ENCODE results near the gene ELL. TPM values are rescaled to one million over a fixed set of nuclear protein-coding genes. Genes with fewer than 3 reads are reported as not detected.

The ELL gene
- polyA plus RNA-seq, 3 donors = 12.2 to 35.3 (median 12.6) TPM

DNA sequence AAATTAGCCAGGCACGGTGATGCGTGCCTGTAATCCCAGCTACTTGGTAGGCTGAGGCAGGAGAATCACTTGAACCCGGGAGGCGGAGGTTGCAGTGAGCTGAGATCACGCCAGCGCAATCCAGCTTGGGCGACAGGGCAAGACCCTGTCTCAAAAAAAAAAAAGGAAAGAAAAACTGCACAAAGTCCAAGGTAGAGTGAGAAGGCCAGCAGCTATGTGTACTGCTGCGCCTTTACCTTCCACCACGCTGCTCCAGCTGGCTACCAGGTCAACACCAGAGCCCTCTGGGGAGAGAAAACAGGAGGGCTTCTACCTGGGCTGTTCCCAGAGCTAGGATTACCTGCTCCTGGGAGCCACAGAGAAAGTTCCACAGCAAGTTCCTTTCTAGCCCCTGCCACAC, 3.2 kb downstream of the ELL start:
- peaks cover 22 to 24% of the 10 kb centered on the region in 2 donors for H3K36me3 Mint-ChIP-seq
- H3K36me3 ChIP-seq (replicated peaks in 1 of 2; ENCODE audit: control insufficient read depth in 1 of 2, insufficient read depth in 2 of 2, low read length in 2 of 2) = peaks cover 0 to 7% of the 10 kb centered on the region in 2 donors
- intact Hi-C loops (cut with micrococcal nuclease) = no loop called here

GRCh38 chr19:18517606-18518005, 4.3 kb downstream of the ELL start:
- Histone ChIP-seq H3K27me3 (ENCODE audit: control insufficient read depth in 2 of 2, insufficient read depth in 2 of 2, low read length in 2 of 2) (no peaks in the 10 kb centered on the region), H4K20me1 (ENCODE audit: insufficient read depth, low read length) (peaks cover 88% of the 10 kb centered on the region), H3K36me3 (replicated peaks in 1 of 2; ENCODE audit: control insufficient read depth in 1 of 2, insufficient read depth in 2 of 2, low read length in 2 of 2) (peaks cover 0 to 7% of the 10 kb centered on the region in 2 donors), H3K4me1 (ENCODE audit: control insufficient read depth in 1 of 2, insufficient read depth in 2 of 2, low read length in 2 of 2) (peaks cover 56 to 65% of the 10 kb centered on the region in 2 donors), H3K9ac (ENCODE audit: insufficient read depth, low read length, poor library complexity, severe bottlenecking) (no peak overlapping the region), H3K79me2 (ENCODE audit: insufficient read depth, low read length) (peaks cover 92% of the 10 kb centered on the region), H3K9me3 (replicated peaks in 1 of 2; ENCODE audit: control insufficient read depth in 1 of 2, insufficient read depth in 1 of 2, low read length in 2 of 2) (no peaks in the 10 kb centered on the region), H3K27ac (ENCODE audit: low read depth in 1 of 2, low read length in 2 of 2) (peak overlapping the region in 1 of 2 donors; percentile 97), H3K4me2 (replicated peaks; ENCODE audit: extremely low read depth, low read length, poor library complexity, severe bottlenecking) (no peak overlapping the region), H2AFZ (ENCODE audit: insufficient read depth, low read depth, low read length, poor library complexity, severe bottlenecking) (no peak overlapping the region), H3K4me3 (replicated peaks in 1 of 3; ENCODE audit: low read depth in 2 of 3, low read length in 3 of 3) (no peak overlapping the region)
- peaks cover 73% of the 10 kb centered on the region for H3K4me1 Mint-ChIP-seq
- WGBS (ENCODE audit: insufficient coverage) = 100% methylated on average over 1 of the region's 4 CpGs
- peaks cover 27 to 33% of the 10 kb centered on the region in 2 donors for H3K36me3 Mint-ChIP-seq
- peaks cover 0 to 3% (median 3%) of the 10 kb centered on the region in 3 donors for H3K27me3 Mint-ChIP-seq (ENCODE audit: low read depth in 3 of 3)
- DNase-seq = no peak
- H3K4me3 Mint-ChIP-seq = no peak overlapping the region
- H3K9me3 Mint-ChIP-seq = peaks cover 0 to 3% (median 0%) of the 10 kb centered on the region in 7 donors
- TF ChIP-seq CTCF (IDR thresholded peaks at IDR 0.05) = no peak
- intact Hi-C loops (cut with micrococcal nuclease) = no loop called here
- H3K27ac Mint-ChIP-seq = peak overlapping the region in 6 of 7 donors; percentile 83 to 100 (median 98)

More for the DNA sequence above, 3.2 kb downstream of the ELL start:
- peak overlapping the region; percentile 87 to 97 for H3K27ac ChIP-seq (ENCODE audit: low read depth in 1 of 2, low read length in 2 of 2)
- peak overlapping the region in 1 of 3 experiments; percentile 98 for H3K4me3 ChIP-seq (replicated peaks in 1 of 3; ENCODE audit: low read depth in 2 of 3, low read length in 3 of 3)
- Mint-ChIP-seq H3K9me3 (peaks cover 0 to 3% (median 0%) of the 10 kb centered on the region in 7 donors), H3K4me3 (peak overlapping the region in 1 of 2 donors; percentile 31), H3K4me1 (peaks cover 68% of the 10 kb centered on the region), H3K27ac (peak overlapping the region; percentile 92 to 100 (median 97)), H3K27me3 (ENCODE audit: low read depth in 3 of 3) (peaks cover 0 to 3% (median 3%) of the 10 kb centered on the region in 3 donors)
- H2AFZ ChIP-seq (ENCODE audit: insufficient read depth, low read depth, low read length, poor library complexity, severe bottlenecking) = no peak overlapping the region
- peak overlapping the region; percentile 18 for H3K9ac ChIP-seq (ENCODE audit: insufficient read depth, low read length, poor library complexity, severe bottlenecking)
- H4K20me1 ChIP-seq (ENCODE audit: insufficient read depth, low read length) = peaks cover 80% of the 10 kb centered on the region
- no peak for DNase-seq
- H3K9me3 ChIP-seq (replicated peaks in 1 of 2; ENCODE audit: control insufficient read depth in 1 of 2, insufficient read depth in 1 of 2, low read length in 2 of 2) = no peaks in the 10 kb centered on the region
- peaks cover 60 to 68% of the 10 kb centered on the region in 2 donors for H3K4me1 ChIP-seq (ENCODE audit: control insufficient read depth in 1 of 2, insufficient read depth in 2 of 2, low read length in 2 of 2)
- H3K79me2 ChIP-seq (ENCODE audit: insufficient read depth, low read length) = peaks cover 82% of the 10 kb centered on the region
- H3K4me2 ChIP-seq (replicated peaks; ENCODE audit: extremely low read depth, low read length, poor library complexity, severe bottlenecking) = peak overlapping the region; percentile 96
- TF ChIP-seq CTCF (IDR thresholded peaks at IDR 0.05) = no peak
- H3K27me3 ChIP-seq (ENCODE audit: control insufficient read depth in 2 of 2, insufficient read depth in 2 of 2, low read length in 2 of 2) = no peaks in the 10 kb centered on the region
- WGBS (ENCODE audit: insufficient coverage) = 98% methylated on average over 5 of the region's 9 CpGs

Data from CD14-positive monocyte (primary cell).